HG03108 (cell line): ENCODE results near the gene ESPN.

ENCODE experiments used
- ATAC-seq: cut with Tn5 transposase; IDR thresholded peaks from one replicate; pipeline ENCODE4 v1.9.1; 2021; ENCODE audit warnings: moderate library complexity; ENCODE audit not compliant: unreplicated experiment

The ESPN gene

DNA sequence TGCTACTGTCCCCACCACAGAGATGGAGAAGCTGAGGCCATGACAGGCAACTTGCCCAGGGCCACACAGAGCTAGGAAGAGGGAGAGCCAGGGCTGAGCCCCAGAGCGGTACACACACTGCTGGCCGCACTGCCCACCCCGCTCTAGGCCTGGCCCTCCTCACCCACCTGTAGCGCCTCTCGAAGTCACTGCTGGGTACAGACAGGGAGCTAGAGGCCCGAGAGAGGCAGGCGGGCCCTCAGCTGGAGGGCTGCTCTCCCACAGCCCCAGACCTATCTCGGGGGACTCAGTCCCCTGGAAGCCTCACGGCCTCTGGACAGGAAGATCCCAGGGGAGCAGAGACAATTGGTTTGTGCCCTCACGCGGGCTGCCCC lies 84.2 kb downstream of the ESPN start:
- ATAC-seq = no peak

DNA sequence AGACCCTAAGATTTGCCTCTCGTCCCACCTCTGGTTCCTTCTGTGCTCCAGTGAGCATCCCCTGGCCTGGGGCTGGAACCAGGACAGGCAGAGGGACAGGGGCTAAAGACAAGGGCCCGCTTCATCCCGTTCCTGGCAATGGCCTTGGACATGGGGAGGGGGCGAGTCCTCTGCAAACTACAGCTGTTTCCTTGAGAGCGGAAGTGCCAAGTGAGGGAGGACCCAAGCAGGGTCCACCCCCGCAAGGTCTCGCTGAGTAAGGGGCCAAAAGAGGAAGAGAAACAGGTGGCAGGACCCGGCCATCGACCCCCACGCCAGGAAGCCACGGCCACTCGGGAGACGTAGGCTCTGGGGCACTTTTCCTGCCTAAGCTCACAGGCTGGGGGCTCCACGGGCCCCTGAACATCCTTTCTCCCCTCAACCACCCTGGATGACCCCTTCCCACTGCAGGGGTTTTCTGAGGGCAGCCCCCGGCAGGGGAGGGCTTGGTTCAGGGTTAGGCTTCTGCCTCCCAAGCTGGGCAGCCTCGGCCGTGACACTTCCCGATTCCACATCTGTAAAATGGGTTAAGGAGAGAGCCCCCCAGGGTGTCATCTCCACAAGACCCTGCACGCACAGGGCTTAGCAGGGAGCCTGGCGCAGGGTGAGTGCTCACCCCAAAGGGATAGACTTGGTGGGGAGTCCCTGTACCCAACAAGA lies 84.8 kb downstream of the ESPN start:
- no peak for ATAC-seq

DNA sequence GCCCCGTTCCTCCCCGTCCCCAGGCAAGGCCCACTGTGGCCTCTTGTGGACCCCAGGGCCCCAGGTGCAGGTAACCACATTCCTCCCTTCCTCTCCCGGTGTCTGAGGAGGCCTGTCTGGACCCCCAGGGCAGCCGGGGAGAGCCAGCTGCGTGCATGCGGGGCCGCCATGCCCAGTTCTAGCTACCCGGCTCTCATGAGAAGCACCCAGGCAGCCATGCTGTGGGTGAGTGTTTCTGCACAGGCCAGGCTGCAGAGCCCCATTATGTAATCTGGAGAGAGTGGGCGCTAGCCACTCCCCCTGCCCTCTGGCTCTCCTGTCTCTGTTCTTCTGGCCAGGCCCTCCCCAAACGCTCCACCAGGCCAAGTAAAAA lies 85.3 kb downstream of the ESPN start:
- no peak for ATAC-seq

DNA sequence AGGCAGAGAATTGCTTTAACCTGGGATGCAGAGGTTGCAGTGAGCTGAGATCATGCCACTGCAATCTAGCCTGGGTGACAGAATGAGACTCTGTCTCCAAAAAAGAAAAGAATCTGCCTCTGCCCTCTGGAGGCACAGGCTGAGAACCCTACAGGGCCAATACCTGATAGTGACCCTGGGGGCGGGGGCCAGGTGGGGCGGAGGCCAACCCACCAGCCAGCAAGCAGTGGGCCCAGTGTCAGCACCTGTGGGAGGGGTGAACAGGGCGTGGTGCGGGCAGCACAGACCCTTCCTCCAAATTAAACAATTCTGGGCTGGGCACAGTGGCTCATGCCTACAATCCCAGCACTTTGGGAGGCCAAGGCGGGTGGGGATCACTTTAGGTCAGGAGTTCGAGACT lies 85.9 kb downstream of the ESPN start:
- no peak for ATAC-seq
